K562 (cell line): Measurements from ENCODE around the gene HSDL2. TPM values are rescaled to one million over a fixed set of nuclear protein-coding genes. Genes with fewer than 3 reads are reported as not detected.

ENCODE experiments used
- ATAC-seq: fragments of 200-7000 bp; cut with Tn5 transposase; 3 replicates; pipeline ENCODE4 v1.9.1; 2020; ENCODE audit warnings: moderate library complexity
- BruUV-seq: library from RNA; stranded (reverse); fragments of 400-500 nt; replicated peaks from 2 replicates; lab custom pipeline; 2021; lab: Mats Ljungman, UMichigan
- CTCF ChIA-PET: fragments of 300-600 bp; formaldehyde crosslinking; extraction: SDS; loops from one replicate; lab custom pipeline; 2021; ENCODE audit warnings: low intra/inter-chr PET ratio; lab: Yijun Ruan, JAX
- POLR2A ChIA-PET: fragments of 300-600, 350-650 bp; sonication (Branson Sonifier 250); formaldehyde crosslinking; extraction: SDS; loops from one replicate; lab custom pipeline; 2021; ENCODE audit warnings: antibody characterized with exemption, inconsistent platforms; lab: Yijun Ruan, JAX
- DNase-seq, 4 experiments: peaks; one replicate each; pipeline versions ENCODE4 v3.0.0 to v3.0.0-alpha.2; 2011 to 2018; ENCODE audit warnings: low spot score in 3 of 4, mixed read lengths in 3 of 4; ENCODE audit errors: extremely low read depth in 1 of 4
- FAIRE-seq: peaks from 2 replicates; lab custom pipeline; 2011; peaks lifted over from hg19 to GRCh38; lab: Jason Lieb, UNC
- H2AFZ ChIP-seq: 2 replicates; pipeline ENCODE4 v1.6.0; 2011; ENCODE audit warnings: low read depth, low read length, control low read depth, inconsistent platforms
- H3K27ac ChIP-seq: fragments of 200-600 bp; 3 replicates; pipeline ENCODE4 v1.8.0; 2011; ENCODE audit warnings: low read depth, mild to moderate bottlenecking, control low read depth, inconsistent platforms, low read length, moderate library complexity, mixed read lengths; ENCODE audit errors: extremely low read depth
- H3K27me3 ChIP-seq, 2 experiments: fragments of 300-600 bp in 1 of 2; 2 replicates in 1 of 2; 3 replicates in 1 of 2; pipeline versions ENCODE4 v1.6.0 to v1.8.0; 2011; ENCODE audit warnings: inconsistent platforms in 2 of 2, low read length in 2 of 2, mild to moderate bottlenecking in 1 of 2, mixed read lengths in 1 of 2, moderate library complexity in 1 of 2; ENCODE audit not compliant: control insufficient read depth in 2 of 2, insufficient read depth in 2 of 2
- H3K36me3 ChIP-seq: fragments of 300-600 bp; 3 replicates; pipeline ENCODE4 v1.8.0; 2011; ENCODE audit warnings: mild to moderate bottlenecking, low read length, inconsistent platforms; ENCODE audit not compliant: control insufficient read depth, insufficient read depth
- H3K4me1 ChIP-seq, 2 experiments: fragments of 200-600 bp in 1 of 2; replicated peaks in 1 of 2; 2 replicates in 1 of 2; 3 replicates in 1 of 2; pipeline versions ENCODE4 v1.5.1 to v1.8.0; 2011; ENCODE audit warnings: inconsistent platforms in 2 of 2, low read length in 2 of 2, mild to moderate bottlenecking in 1 of 2, mixed read lengths in 1 of 2, moderate library complexity in 1 of 2; ENCODE audit not compliant: control insufficient read depth in 2 of 2, insufficient read depth in 2 of 2
- H3K4me2 ChIP-seq: 2 replicates; pipeline ENCODE4 v1.6.1; 2011; ENCODE audit warnings: low read length, control low read depth, inconsistent platforms, mixed read lengths; ENCODE audit not compliant: insufficient read depth
- H3K4me3 ChIP-seq: fragments of 200-600 bp; sonication (generic), shearing (Covaris generic); 2 replicates; pipeline ENCODE4 v1.5.1; 2016; ENCODE audit warnings: control low read depth, inconsistent platforms
- H3K79me2 ChIP-seq: fragments of 200-600 bp; 3 replicates; pipeline ENCODE4 v1.8.0; 2011; ENCODE audit warnings: low read length, inconsistent platforms; ENCODE audit not compliant: control insufficient read depth, insufficient read depth
- H3K9ac ChIP-seq, 2 experiments: 2 replicates each; pipeline versions ENCODE4 v1.6.0 to v1.6.1; 2011; ENCODE audit warnings: low read depth in 2 of 2, low read length in 2 of 2, control low read depth in 1 of 2, inconsistent platforms in 1 of 2, mild to moderate bottlenecking in 1 of 2, mixed read lengths in 1 of 2; ENCODE audit not compliant: insufficient read depth in 1 of 2
- H3K9me1 ChIP-seq: one replicate; pipeline ENCODE4 v1.6.0; 2011; ENCODE audit warnings: inconsistent platforms, mild to moderate bottlenecking, low read length, moderate library complexity; ENCODE audit not compliant: control insufficient read depth, insufficient read depth
- H3K9me3 ChIP-seq: replicated peaks from 2 replicates; pipeline ENCODE4 v1.5.1; 2011; ENCODE audit warnings: low read depth, low read length, inconsistent platforms; ENCODE audit not compliant: control insufficient read depth, insufficient read depth
- H4K20me1 ChIP-seq: replicated peaks from 2 replicates; pipeline ENCODE4 v1.6.1; 2011; ENCODE audit warnings: low read length, inconsistent platforms, mixed read lengths; ENCODE audit not compliant: control insufficient read depth, insufficient read depth
- BCOR ChIP-seq: fragments of 450-650 bp; IDR thresholded peaks from 2 replicates; pipeline ENCODE4 v1.6.1; 2016
- DACH1 ChIP-seq: fragments of 450-650 bp; IDR thresholded peaks from 2 replicates; pipeline ENCODE4 v1.6.1; 2018; ENCODE audit not compliant: partially characterized antibody
- GATA2 ChIP-seq: sonication (generic); formaldehyde crosslinking; IDR thresholded peaks from 2 replicates; pipeline ENCODE4 v1.4.0; 2020; ENCODE audit warnings: mild to moderate bottlenecking, missing genetic modification reagents
- GATAD2A ChIP-seq: fragments of 450-650 bp; IDR thresholded peaks from 2 replicates; pipeline ENCODE4 v1.6.1; 2017
- GATAD2B ChIP-seq: fragments of 450-650 bp; IDR thresholded peaks from 2 replicates; pipeline ENCODE4 v1.6.1; 2017; ENCODE audit warnings: mild to moderate bottlenecking, borderline replicate concordance
- MTA1 ChIP-seq: fragments of 450-650 bp; IDR thresholded peaks from 2 replicates; pipeline ENCODE4 v1.6.1; 2017; ENCODE audit warnings: borderline replicate concordance
- NRF1 ChIP-seq, 2 experiments: fragments of 450-650 bp; IDR thresholded peaks in 1 of 2; conservative IDR thresholded peaks in 1 of 2; 2 replicates each; pipeline ENCODE4 v1.6.1; 2014; ENCODE audit warnings: mild to moderate bottlenecking in 2 of 2
- ZNF146 ChIP-seq: IDR thresholded peaks from one replicate; pipeline ENCODE4 v1.6.1; 2018; ENCODE audit warnings: missing compliant biosample characterization; ENCODE audit not compliant: unreplicated experiment
- WGBS: fragments of 100-300 bp; shearing (Covaris generic); methylation state at CpG from one replicate; pipeline ENCODE4 v1.1.6; 2016; ENCODE audit warnings: low coverage, mixed read lengths; ENCODE audit not compliant: insufficient coverage; ENCODE audit errors: missing lambda C conversion rate; 5-methylcytosine and 5-hydroxymethylcytosine counted together
- in situ Hi-C: fragments of 300-500 bp; cut with MboI; formaldehyde crosslinking; loops from 4 replicates; pipeline ENCODE4 v1.15.0; 2018; ENCODE audit warnings: inconsistent platforms, mixed read lengths
- intact Hi-C: fragments of 100-400 bp; cut with micrococcal nuclease; formaldehyde crosslinking; loops from 2 replicates; pipeline ENCODE4 v1.14.2; 2022
- polyA plus RNA-seq, 8 experiments: library from polyadenylated mRNA; depleted of rRNA in 4 of 8; stranded (reverse) in 5 of 8; unstranded in 3 of 8; fragments of >200 nt; fragmentation: Nextera tagmentation in 2 of 8; fragmentation: Illumina TruSeq in 1 of 8; extraction: Ambion mirVana in 2 of 8; extraction: Trizol in 1 of 8; gene quantifications; 2 replicates each; pipeline versions ENCODE4 v1.2.1 to v1.2.3, GENCODE V29; 2011 to 2014; ENCODE audit warnings: inconsistent platforms in 1 of 8, missing spikeins in 1 of 8
- total RNA-seq, 7 experiments: library from RNA; depleted of rRNA in 6 of 7; stranded (reverse); fragments of >200 nt in 6 of 7; fragmentation: Illumina TruSeq in 2 of 7; extraction: Trizol in 2 of 7; gene quantifications; 2 replicates each; pipeline versions ENCODE4 v1.2.1 to v1.2.3, GENCODE V29; 2011 to 2021; ENCODE audit warnings: low replicate concordance in 1 of 7
- TF ChIP-seq, protein P1 (sequence below): fragments of 450-650 bp; IDR thresholded peaks from 2 replicates; pipeline ENCODE4 v1.6.1; 2016; ENCODE audit warnings: antibody characterized with exemption

The HSDL2 gene
- total and polyA plus RNA-seq, 9 of the 15 experiments (the other 6 are each of a cell fraction or from before 2014, with no cell fraction given): 22.8 to 74.1 (median 35.6) TPM

DNA sequence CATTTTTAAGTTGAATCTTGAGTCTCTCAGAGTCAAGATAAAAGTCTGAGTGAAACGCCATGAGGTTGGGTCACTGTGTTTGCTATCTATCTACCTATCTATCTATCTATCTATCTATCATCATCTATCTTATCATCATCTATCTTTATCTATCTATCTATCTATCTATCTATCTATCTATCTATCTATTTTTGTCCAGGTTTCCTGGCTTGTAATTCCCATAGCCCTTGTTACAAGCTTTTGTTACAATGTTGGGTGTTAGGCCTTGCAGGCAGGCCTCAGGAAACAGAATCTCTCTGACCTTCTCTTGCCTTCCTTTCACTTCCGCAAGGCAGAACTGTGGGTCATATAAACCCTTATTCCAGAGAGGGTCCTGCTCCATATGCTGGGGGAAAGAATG is 94.1 kb downstream of the HSDL2 start:
- no peak overlapping the region for H3K9ac ChIP-seq
- no peaks in the 10 kb centered on the region for H3K9me1 ChIP-seq
- ChIA-PET POLR2A (no interaction called here), CTCF (no interaction called here)
- DNase-seq (no peak), FAIRE-seq (no peak), ATAC-seq (no peak)
- no peaks in the 10 kb centered on the region for H3K79me2 ChIP-seq
- peaks cover 6% of the 10 kb centered on the region; the same call in 1 of the 3 replicates for H3K36me3 ChIP-seq
- H3K27ac ChIP-seq: no peak overlapping the region
- H3K27me3 ChIP-seq: no peaks in the 10 kb centered on the region
- BruUV-seq: no TSS peak
- intact Hi-C loops (loop anchor here (2.0 kb wide), 1 partner anchor 19 kb away; no protein-coding TSS in a partner anchor), in situ Hi-C loops (no loop called here)
- no peaks in the 10 kb centered on the region for H4K20me1 ChIP-seq
- H3K4me3 ChIP-seq: no peak overlapping the region
- H3K4me2 ChIP-seq: no peak overlapping the region
- TF ChIP-seq NRF1 (conservative IDR thresholded peaks at IDR 0.05 in 1 of 2, IDR thresholded peaks at IDR 0.05 in 1 of 2) (no peak), GATAD2B (peak; percentile 70; the same call in 1 of the 2 replicates), MTA1 (peak; percentile 62; the same call in 1 of the 2 replicates), DACH1 (peak; percentile 99), BCOR (peak; percentile 31; the same call in 1 of the 2 replicates), ZNF146 (no peak), GATA2 (CRISPR knock-in tag) (peak; percentile 44; the same call in 1 of the 2 replicates), GATAD2A (0 out of 2 replicates have a peak, but pooled peaks have one; percentile 31)
- TF ChIP-seq, protein P1, sequence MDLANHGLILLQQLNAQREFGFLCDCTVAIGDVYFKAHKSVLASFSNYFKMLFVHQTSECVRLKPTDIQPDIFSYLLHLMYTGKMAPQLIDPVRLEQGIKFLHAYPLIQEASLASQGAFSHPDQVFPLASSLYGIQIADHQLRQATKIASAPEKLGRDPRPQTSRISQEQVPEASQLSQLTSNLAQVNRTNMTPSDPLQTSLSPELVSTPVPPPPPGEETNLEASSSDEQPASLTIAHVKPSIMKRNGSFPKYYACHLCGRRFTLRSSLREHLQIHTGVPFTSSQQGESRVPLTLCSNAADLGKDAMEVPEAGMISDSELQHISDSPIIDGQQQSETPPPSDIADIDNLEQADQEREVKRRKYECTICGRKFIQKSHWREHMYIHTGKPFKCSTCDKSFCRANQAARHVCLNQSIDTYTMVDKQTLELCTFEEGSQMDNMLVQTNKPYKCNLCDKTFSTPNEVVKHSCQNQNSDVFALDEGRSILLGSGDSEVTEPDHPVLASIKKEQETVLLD: peak; percentile 73; the same call in 1 of the 2 replicates
- no peaks in the 10 kb centered on the region for H3K9me3 ChIP-seq
- H3K4me1 ChIP-seq: no peaks in the 10 kb centered on the region
- H2AFZ ChIP-seq: no peak overlapping the region
- WGBS: 71% methylated on average over 2 of the region's 2 CpGs
